Spinal cord (tissue), 10 donors: ENCODE measurements around the gene GYG2. TPM values are rescaled to one million over a fixed set of nuclear protein-coding genes. Genes with fewer than 3 reads are reported as not detected.
"Not testable (repeated sequence)": the region's sequence is repeated elsewhere in the genome, so short reads cannot be mapped to it uniquely, and the experiment has no call there.

Experiments
- DNase-seq, 6 donors: peaks; one replicate each; pipeline versions ENCODE4 v3.0.0 to v3.0.0-alpha.2; 2013 to 2015; ENCODE audit warnings: low spot score in 6 of 6, low read depth in 4 of 6
- H3K27ac ChIP-seq: one replicate; pipeline ENCODE4 v1.5.1; 2013; ENCODE audit warnings: low read depth, low read length, control low read depth
- H3K27me3 ChIP-seq: one replicate; pipeline ENCODE4 v1.6.1; 2013; ENCODE audit warnings: low read length; ENCODE audit not compliant: control insufficient read depth, insufficient read depth
- H3K36me3 ChIP-seq: one replicate; pipeline ENCODE4 v1.6.1; 2013; ENCODE audit warnings: low read length; ENCODE audit not compliant: control insufficient read depth, insufficient read depth
- H3K4me1 ChIP-seq: one replicate; pipeline ENCODE4 v1.6.1; 2013; ENCODE audit warnings: low read length; ENCODE audit not compliant: control insufficient read depth, insufficient read depth
- H3K4me3 ChIP-seq: one replicate; pipeline ENCODE4 v1.5.1; 2013; ENCODE audit warnings: low read depth, low read length, control low read depth
- H3K9me3 ChIP-seq: one replicate; pipeline ENCODE4 v1.6.1; 2013; ENCODE audit warnings: low read length; ENCODE audit not compliant: control insufficient read depth, insufficient read depth
- WGBS: methylation state at CpG from one replicate; pipeline ENCODE4 v1.1.5; 2013; ENCODE audit warnings: missing lambda C conversion rate; ENCODE audit not compliant: insufficient coverage; 5-methylcytosine and 5-hydroxymethylcytosine counted together
- long read RNA-seq, 4 donors: transcript quantifications; one replicate each; lab custom pipeline, GENCODE V29; 2026
- polyA plus RNA-seq, 2 donors: library from polyadenylated mRNA; unstranded; fragments of 120-200 nt; gene quantifications; one replicate each; pipeline ENCODE4 v1.2.1, GENCODE V29; 2013; ENCODE audit not compliant: insufficient read length in 2 of 2
- total RNA-seq, 2 donors: library from RNA; depleted of rRNA in 1 of 2; stranded (reverse); fragments of 120-200 nt in 1 of 2; fragments of >200 nt in 1 of 2; gene quantifications; one replicate each; pipeline versions ENCODE4 v1.2.3 to v1.2.4, GENCODE V29; 2013 to 2014
- donor health status: healthy.

The GYG2 gene
- total RNA-seq, result 10 to 100 TPM; 20.3 to 26.1 TPM
- polyA plus RNA-seq, result 10 to 100 TPM; 43.5 to 47.1 TPM
- long read RNA-seq, donor 1, partial matches to known transcripts, result 10 of 15 reads
- long read RNA-seq, donor 1, other reads (novel, unspliced or antisense), result 5 of 15 reads
- long read RNA-seq, donor 2, partial matches to known transcripts, result 0 of 1 reads
- long read RNA-seq, donor 2, other reads (novel, unspliced or antisense), result 0 of 1 reads
- long read RNA-seq, donor 3, partial matches to known transcripts, result 0 of 2 reads
- long read RNA-seq, donor 3, other reads (novel, unspliced or antisense), result 0 of 2 reads
- long read RNA-seq, donor 4, result 0 reads

GRCh38 chrX:2828344-2828958, at the start of gene GYG2:
Gene GYG2, plus strand, starts transcription at chrX:2828930. Its CDS starts 1,259 bp downstream, at chrX:2830189.
- H3K4me1 ChIP-seq, result peaks cover 40% of the 10 kb centered on the region
- no peaks in the 10 kb centered on the region for H3K36me3 ChIP-seq
- H3K9me3 ChIP-seq, result no peaks in the 10 kb centered on the region
- H3K27me3 ChIP-seq, result peaks cover 13% of the 10 kb centered on the region
- peak in 2 of 6 donors; percentile 74 for DNase-seq
- WGBS, result 7% methylated on average over 56 of the region's 56 CpGs
- peak within 1 kb of the TSS; percentile 40 for H3K4me3 ChIP-seq
- no peak within 1 kb of the TSS for H3K27ac ChIP-seq

- 78% methylated on average over 6 of the region's 12 CpGs for WGBS
- H3K27ac ChIP-seq, result not testable (repeated sequence)
Observed at GRCh38 chrX:2780472-2781225, 48.1 kb upstream of the GYG2 start.

GRCh38 chrX:2781226-2781571, 47.5 kb upstream of the GYG2 start:
- Histone ChIP-seq H3K4me3 (no peak overlapping the region), H3K27ac (no peak overlapping the region), H3K36me3 (no peaks in the 10 kb centered on the region), H3K4me1 (no peaks in the 10 kb centered on the region), H3K27me3 (no peaks in the 10 kb centered on the region), H3K9me3 (no peaks in the 10 kb centered on the region)
- no CpG with 5 or more reads among the region's 1 CpG for WGBS
- no peak for DNase-seq

More at GRCh38 chrX:2780472-2781225, 48.1 kb upstream of the GYG2 start:
- H3K36me3 ChIP-seq, H3K4me3 ChIP-seq, H3K9me3 ChIP-seq, DNase-seq, H3K27me3 ChIP-seq, H3K4me1 ChIP-seq: not testable (repeated sequence)

- DNase-seq, result peak in 1 of 6 donors; percentile 26
- no peaks in the 10 kb centered on the region for H3K9me3 ChIP-seq
- H3K27me3 ChIP-seq, result no peaks in the 10 kb centered on the region
- no peak overlapping the region for H3K27ac ChIP-seq
- H3K4me1 ChIP-seq, result no peaks in the 10 kb centered on the region
- no peaks in the 10 kb centered on the region for H3K36me3 ChIP-seq
- H3K4me3 ChIP-seq, result no peak overlapping the region
- WGBS, result 50% methylated on average over 3 of the region's 6 CpGs
Observed at GRCh38 chrX:2781698-2782097, 47.0 kb upstream of the GYG2 start.

- no peaks in the 10 kb centered on the region for H3K36me3 ChIP-seq
- no peak overlapping the region for H3K27ac ChIP-seq
- no peaks in the 10 kb centered on the region for H3K27me3 ChIP-seq
- DNase-seq, result peak in 1 of 6 donors; percentile 43
- no peak overlapping the region for H3K4me3 ChIP-seq
- no peaks in the 10 kb centered on the region for H3K9me3 ChIP-seq
- 56% methylated on average over 3 of the region's 4 CpGs for WGBS
- no peaks in the 10 kb centered on the region for H3K4me1 ChIP-seq
Observed at GRCh38 chrX:2782171-2782570, 46.6 kb upstream of the GYG2 start.

GRCh38 chrX:2782778-2783177, 46.0 kb upstream of the GYG2 start:
- H3K4me3 ChIP-seq, result no peak overlapping the region
- H3K27me3 ChIP-seq, result no peaks in the 10 kb centered on the region
- H3K9me3 ChIP-seq, result no peaks in the 10 kb centered on the region
- DNase-seq, result no peak
- H3K27ac ChIP-seq, result no peak overlapping the region
- no peaks in the 10 kb centered on the region for H3K36me3 ChIP-seq
- no peaks in the 10 kb centered on the region for H3K4me1 ChIP-seq
- 39% methylated on average over 3 of the region's 4 CpGs for WGBS

GRCh38 chrX:2784026-2784425, 44.7 kb upstream of the GYG2 start:
- Histone ChIP-seq H3K27ac (no peak overlapping the region), H3K4me1 (no peaks in the 10 kb centered on the region), H3K4me3 (no peak overlapping the region), H3K9me3 (no peaks in the 10 kb centered on the region), H3K36me3 (no peaks in the 10 kb centered on the region), H3K27me3 (no peaks in the 10 kb centered on the region)
- 79% methylated on average over 6 of the region's 6 CpGs for WGBS
- DNase-seq, result no peak

GRCh38 chrX:2785538-2785937, 43.2 kb upstream of the GYG2 start:
- Histone ChIP-seq H3K27me3 (no peaks in the 10 kb centered on the region), H3K9me3 (no peaks in the 10 kb centered on the region), H3K36me3 (no peaks in the 10 kb centered on the region), H3K4me1 (no peaks in the 10 kb centered on the region), H3K4me3 (no peak overlapping the region), H3K27ac (no peak overlapping the region)
- DNase-seq, result no peak
- WGBS, result 94% methylated on average over 2 of the region's 4 CpGs

GRCh38 chrX:2788980-2789379, 39.8 kb upstream of the GYG2 start:
- Histone ChIP-seq H3K9me3 (no peaks in the 10 kb centered on the region), H3K4me3 (no peak overlapping the region), H3K4me1 (no peaks in the 10 kb centered on the region), H3K27ac (no peak overlapping the region), H3K36me3 (no peaks in the 10 kb centered on the region), H3K27me3 (no peaks in the 10 kb centered on the region)
- DNase-seq, result no peak
- WGBS, result 100% methylated on average over 1 of the region's 4 CpGs
